HG03103 (cell line): ENCODE data around the gene HEXB.
"Not testable (repeated sequence)": the region's sequence is repeated elsewhere in the genome, so short reads cannot be mapped to it uniquely, and the experiment has no call there.

Experiments used
- ATAC-seq: cut with Tn5 transposase; IDR thresholded peaks from one replicate; pipeline ENCODE4 v1.9.1; 2021; ENCODE audit warnings: low read depth; ENCODE audit not compliant: unreplicated experiment

The HEXB gene

DNA sequence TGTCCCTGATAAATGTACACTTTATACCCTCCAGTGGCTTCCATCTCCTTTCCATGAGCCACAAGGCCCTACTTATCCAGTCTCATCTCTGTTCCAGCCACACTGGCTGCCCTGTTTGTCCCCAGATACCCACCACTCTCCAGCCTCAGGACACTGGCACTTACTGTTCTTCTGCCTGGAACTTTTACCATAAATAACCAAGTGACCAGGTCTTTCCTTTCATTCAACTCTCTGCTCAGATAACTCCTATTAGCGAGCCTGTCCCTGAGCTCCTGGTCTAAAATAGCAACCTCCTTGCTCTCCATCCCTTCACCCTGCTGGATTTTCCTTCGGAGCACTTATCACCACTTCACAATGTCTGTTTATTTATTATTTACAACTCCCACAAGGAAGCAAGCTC lies 27.9 kb upstream of the HEXB start:
- ATAC-seq = no peak

DNA sequence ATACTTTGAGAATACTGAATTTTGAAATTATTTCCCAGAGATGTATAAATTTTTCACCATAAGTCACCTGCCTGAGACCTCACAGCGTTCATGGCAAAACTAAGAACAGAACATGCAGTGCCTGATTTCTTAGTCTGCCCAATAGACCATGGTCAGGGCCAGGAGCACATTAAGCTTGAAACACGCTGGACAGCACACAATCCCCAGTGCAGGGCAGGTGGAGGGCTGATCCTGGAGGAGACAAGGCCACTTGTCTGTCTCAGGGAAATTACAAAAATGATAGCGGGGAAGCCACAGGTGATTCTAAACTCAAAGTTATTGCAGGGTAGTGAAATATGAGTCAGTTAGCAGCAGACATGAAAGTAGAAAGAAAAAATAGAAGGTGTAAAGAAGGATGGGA lies 25.9 kb upstream of the HEXB start:
- no peak for ATAC-seq

DNA sequence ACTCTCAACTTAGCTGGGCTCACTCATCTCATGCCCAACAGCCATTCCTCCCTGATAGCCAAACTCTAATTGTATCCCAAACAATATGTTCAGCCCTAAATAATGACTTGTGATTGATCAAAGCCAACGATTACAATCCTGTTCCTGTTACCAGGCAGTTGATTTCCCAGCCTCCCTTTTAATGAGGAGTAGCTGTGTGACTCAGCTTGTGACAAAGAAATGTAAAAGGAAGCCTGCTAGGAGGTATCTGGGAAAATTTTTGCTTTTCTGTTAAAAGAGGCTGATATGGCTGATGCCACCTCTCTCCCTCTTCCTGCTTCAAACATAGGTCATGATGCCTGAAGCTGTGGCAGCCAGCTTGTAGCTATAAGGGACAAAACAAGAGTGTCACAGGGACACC lies 24.9 kb upstream of the HEXB start:
- no peak for ATAC-seq

DNA sequence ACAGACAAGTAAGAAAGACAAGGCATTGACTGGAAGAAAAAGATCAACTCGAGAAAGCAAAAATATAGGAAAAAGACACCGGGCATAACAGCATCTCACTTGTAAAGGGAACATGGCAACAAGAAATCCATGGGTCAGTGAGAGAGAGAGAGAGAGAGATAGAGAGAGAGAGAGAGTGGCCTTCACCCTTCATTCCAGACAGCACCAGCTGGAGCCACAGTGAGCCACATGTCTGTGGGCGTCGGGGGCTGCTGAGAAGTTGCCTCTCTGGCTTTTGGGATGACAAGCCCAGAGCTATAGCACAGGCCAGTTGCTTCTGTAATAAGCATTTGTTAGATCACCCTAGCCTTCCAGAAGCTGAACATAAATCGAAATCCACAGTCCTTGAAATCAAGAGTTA lies 24.2 kb upstream of the HEXB start:
- no peak for ATAC-seq

DNA sequence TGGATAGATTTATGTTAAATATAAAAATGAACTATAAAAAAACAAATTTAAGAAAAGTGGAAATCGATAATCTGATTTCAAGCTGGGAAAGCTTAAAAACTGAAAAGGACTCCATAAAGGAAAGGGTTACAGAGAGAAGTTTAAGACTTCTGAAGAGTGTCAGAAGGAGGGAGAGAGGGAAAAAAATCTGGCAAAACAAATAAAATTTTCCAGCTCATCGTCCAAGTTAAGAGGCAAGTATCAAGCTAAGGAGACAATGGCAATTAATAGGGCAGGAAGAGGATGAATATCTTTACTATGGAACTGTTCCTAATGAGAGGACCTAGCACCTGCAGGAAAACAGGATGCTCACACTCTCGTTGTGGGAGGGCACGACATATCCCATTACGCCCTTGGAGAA lies 20.5 kb upstream of the HEXB start:
- no peak for ATAC-seq

DNA sequence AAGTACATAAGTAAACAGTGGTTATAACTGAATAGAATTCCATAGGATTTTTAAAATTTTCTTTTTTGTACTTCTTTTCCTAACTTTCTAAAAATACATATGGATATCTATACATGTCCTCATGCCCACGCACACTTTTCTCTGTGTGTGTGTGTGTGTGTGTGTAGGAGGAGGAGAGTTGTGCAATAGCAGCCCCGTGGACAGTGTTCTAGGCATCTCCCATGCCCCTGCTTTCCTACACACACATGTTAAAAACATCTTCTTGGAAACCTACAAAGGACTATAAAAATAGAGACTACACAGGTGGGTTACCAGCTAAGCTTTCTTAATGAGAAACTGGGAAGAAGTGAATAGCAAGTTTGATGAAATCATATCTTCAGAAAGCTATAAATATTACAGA lies 19.8 kb upstream of the HEXB start:
- ATAC-seq = no peak

DNA sequence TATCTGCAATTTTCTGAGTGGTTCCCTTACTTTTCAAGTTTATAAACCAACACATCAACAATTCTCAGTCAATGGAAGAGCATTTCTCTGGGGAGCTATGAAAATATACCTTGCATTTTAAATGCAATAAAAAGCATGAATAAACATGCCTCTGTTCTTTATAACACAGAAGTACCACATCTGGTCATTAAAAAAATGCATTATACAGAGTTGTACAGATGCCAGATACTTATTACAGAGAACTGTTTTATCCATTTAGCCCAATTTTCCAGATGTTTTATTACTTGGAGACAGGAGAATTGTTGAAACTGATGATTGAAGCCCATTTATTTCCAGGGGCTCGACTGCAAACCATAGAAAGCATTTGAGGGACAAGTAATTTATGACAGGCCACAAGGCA lies 19.2 kb upstream of the HEXB start:
- no peak for ATAC-seq

DNA sequence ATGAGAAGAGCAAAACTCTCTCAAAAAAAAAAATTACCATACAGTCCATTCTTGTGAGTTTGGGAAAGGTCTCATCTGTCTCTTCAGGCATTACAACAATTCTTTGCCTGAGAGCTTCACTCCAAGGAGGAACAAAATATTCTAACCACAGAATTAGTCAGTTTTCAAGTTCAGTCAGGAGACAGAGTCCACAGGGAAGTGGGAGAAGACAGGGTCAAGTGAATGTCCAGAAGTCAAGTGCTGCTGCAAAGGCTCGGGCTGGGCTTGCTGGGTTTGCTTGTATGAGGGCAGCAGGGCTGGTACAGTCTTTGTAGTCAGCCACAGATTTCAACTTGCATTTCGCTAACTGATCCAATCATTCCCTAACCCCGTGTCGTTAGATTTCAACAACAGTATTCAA lies 17.6 kb upstream of the HEXB start:
- no peak for ATAC-seq

DNA sequence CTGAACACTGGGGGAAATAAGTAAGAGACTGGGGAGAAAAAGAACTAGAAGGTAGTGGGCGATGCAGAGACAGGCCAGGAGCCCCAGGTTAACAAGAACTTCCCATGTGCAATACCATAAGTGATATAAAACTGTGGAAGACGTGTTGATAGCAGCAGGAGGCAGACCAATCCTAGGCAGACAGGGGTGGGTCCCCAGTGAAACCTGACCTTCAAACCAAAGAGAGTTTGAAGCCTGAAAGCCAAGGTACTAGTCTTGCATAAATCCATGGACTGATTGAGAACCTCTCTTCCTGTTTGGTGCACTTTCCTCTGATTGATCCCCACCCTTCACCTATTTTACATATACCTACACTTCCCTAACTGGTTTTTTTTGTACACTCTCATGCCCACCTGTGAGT lies 15.2 kb upstream of the HEXB start:
- ATAC-seq = no peak

DNA sequence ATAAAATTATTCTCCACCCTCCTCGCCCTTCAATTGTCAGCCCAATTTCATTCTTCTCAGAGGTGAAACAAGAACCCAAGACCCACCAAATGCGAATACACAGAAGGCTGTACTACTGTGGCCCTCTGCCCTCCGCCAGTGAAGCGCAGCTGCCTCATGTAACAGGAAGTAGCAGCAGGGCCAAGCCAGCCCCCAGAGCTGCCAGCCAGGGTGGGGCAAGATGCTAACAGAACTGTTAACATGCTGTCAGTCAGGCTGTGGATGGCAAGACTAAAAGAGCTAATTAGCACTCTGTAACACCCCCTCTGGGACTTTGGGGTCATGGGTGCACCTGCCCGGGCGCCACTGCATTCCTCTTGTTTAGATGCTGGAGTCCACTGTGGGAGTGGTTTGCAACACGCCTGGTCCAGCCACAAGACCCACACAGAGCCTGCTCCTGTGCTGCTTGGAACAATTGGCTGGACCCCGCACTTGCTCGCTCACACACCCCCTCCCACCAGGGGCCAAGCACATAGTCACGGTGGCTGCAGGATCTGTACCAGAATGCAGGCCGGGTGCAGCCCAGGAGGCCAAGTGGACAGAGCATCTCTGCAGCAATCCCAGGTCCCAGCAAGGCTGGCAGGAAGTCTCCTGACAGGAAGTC lies 14.5 kb upstream of the HEXB start:
- no peak for ATAC-seq

DNA sequence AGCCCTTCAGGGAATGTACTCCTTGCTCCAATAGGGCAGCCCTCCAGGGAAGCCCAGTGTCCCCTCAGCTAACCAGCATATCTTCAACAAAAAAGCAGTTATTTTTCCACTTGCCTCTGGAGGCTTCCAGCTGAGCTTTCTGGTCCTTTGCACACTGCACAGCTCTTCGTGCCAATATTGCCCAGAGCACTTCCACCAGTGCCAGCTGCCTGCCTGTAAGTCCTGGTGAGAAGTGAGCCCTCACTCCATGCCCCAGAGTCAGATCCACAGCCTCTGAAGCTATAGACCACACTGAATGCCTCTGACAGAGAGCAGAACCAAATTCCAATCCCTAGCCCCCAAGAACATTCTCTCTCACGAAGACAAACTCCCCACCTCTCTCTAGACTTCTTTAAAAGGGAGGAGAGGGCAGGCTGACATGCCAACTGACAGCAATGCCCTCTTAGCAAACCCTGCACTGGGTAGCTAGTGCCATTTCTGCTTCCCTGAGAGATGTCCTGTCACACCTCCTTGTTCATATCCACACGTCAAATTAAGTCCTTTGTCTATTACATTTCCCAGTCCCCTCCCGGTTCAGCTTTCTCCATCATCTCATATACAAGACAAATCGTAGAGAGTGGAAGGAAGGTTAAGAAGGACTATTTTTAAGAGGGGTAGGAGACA lies 12.7 kb upstream of the HEXB start:
- no peak for ATAC-seq

DNA sequence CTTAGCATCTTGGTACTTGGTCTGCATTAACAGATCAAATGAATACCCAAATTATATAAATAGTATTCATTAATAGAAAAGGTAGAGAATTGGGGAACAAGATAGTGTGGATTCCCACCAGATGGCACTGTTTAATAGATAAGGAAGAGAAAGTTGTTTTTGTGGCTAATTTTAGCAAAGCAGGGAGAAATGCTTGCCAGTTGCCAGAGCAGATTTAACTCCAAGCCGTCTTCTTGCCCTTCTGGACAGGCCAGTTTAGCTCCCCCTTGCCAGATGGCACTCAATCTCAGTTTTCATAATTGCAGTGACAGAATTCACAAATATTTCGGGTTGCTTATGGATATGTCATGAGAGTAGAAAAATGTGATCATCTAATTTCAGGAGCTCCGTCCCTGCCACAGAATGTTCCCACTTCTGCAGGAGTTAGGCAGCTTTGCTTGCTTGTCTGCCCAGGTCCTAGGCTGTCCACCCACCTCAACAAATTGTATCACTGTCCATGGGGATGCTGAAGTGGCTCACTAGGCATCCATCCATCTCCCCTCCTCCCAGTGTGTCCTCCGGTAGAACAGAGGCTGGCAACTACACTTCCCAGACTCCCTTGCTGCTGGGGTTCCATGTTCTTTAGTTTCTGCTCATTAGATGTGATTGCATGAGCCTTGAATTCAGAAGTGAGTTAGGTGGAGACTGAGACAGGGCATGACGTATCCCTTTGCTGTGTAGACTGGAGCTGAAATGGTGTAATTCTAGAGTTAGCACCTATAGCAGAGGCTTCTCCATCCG lies 11.8 kb upstream of the HEXB start:
- ATAC-seq = no peak

DNA sequence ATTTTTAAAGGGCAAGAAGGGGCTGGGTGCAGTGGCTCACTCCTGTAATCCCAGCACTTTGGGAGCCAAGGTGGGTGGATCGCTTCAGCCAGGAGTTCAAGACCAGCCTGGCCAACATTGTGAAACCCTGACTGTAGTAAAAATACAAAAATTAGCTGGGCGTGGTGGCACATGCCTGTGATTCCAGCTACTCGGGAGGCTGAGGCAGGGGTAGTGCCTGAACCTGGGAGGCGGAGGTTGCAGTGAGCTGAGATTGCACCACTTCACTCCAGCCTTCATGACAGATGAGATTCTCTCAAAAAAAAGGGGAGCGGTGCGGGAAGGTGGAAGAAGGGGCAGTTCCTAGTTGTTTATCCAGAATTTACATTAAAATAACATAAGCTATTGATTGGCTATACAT lies 8.6 kb upstream of the HEXB start:
- ATAC-seq = not testable (repeated sequence)

DNA sequence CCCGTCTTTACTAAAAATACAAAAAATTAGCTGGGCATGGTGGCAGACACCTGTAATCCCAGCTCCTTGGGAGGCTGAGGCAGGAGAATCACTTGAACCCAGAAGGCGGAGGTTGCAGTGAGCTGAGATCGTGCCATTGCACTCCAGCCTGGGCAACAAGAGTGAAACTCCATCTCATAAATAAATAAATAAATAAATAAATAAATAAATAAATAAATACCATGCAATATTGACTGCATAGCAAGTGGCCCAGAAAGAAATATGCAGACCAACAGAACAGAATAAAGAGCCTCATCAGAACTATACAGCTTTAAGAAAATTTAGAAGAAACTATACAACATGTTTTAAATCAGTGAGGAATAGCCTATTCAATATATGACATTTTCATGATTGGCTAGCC lies 6.9 kb upstream of the HEXB start:
- not testable (repeated sequence) for ATAC-seq

DNA sequence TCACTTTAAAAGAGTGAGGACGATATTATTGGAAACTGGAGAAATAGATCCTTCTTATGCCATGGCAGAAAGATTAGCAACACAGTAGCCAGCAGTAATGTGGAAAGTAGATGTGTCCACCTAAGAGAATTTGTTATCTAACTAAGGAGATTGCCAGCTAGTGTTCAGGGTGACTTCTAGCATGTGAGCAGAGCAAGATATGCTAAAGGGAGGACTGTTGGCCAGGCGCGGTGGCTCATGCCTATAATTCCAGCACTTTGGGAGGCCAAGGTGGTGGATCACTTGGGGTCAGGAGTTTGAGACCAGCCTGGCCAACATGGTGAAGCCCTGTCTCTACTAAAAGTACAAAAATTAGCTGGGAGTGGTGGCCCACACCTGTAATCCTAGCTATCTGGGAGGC lies 5.7 kb upstream of the HEXB start:
- not testable (repeated sequence) for ATAC-seq

DNA sequence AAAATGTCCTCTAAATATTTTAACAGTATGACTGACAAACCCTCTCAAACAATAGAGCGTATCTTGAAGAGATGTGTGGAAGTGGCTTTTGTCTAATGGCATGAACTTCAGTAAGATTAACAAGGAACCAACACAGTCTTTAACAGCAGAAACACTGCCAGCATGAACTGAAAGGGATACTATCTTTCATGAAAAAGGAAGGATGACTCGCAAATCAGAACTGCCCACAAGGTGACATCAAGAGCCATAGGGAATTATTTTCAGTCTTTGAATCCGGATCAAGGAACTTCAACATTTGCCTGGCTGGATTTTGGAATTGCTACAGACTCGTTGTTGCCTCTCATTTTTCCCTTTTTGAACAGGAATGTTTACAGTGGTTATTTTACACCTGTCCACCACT lies 5.1 kb upstream of the HEXB start:
- no peak for ATAC-seq

DNA sequence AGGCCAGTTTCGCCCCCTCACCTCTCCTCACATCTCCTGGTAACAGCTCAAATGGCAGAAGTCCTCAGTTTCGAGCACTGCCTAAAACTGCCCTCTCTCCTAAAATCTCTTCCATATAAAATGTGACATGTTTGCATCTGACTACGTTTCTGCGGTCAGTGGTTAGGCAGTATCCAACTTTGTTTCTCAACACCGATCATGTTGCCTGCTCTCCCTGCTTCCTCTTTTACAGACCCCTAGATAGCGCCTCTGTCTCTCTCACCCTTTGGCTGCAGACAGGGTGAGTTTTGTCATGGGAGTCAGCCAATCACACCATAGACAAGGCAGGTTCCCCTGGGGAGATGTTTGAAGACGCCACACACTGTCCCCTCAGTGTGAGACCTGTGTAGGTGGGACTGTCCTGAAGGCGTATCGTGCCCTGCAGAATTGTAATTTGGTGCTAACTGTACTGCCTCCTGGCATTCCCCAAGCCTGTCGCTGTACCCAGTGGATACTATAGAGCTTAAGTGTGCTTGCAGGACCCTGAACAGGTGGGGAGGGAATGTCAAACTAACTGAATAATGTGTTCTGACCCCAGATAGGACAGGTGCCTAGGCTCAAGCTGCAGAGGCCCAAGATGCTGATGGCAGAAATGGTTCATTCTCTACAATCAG lies 1.1 kb downstream of the HEXB start:
- peak; percentile 54 for ATAC-seq

DNA sequence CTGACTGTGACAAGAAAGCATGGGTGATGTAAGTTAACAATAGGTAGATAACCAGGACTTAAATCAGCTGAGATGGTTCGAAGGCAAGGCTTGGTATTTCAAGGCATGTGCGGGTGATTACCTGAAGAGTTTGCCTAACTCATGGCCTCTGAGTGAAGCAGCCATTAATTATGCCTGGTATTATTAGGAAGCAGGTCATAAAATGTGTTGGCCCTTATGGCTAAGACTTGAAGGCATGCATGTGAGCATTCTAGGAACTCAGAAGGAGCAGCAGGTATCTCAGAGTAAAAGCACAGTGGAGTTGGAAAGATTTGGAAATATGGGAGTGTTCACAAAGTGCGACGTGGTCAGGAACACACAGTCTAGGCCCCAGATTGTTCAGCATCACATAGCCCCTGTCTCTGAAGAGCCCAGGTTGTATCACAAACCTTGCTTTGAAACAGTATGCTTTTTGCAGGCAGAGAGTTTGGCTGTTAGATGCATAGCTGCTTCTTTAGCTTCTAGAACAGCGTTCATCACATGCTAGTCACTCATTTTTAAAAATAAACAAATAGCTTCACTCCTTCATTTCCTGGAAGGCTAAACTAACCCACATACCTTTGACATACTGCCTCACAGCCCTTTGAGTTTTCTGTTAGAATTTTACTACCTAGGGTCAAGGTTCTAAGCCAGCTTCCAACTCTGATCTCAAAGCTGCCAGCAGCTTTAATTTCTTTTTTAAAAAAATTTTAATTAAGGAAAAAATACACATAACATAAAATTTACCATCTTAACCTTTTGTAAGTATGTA lies 2.1 kb downstream of the HEXB start:
- no peak for ATAC-seq

DNA sequence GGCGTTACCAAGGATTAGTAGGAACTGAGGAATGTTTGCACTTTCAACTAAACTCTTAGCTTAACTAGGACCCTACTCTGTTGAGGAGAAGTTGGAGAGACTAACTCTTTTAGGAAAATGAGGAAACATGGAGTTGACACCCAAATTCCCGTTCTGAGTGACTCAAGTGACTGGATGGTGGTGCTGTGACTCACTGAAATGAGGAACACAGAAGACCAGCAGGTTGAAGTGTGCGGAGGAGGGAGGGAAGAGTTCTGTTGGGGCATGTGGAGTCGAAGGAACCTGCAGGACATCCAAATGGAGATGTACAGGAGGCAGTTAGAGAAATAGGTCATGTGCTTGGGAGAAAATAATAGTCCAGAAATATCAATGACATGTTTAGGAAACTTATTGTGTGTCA lies 8.2 kb downstream of the HEXB start:
- ATAC-seq = no peak

DNA sequence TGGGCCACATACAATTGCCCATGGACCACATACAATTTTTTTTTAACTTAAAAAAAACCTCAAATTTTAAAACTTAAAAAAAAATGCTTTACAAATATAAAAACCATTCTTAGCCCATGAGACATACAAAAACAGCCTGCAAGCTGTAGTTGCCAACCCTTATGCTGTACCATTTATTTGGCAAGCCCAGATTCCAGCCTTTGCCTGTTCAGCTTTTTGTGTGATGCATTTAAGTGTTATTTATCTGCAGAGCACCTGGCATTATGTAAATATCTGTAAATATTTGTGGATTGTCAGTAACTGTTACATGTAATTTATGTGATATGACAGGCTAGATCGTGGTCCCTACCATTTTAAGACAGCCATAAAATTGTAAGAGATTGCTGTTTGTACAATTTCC lies 32.6 kb downstream of the HEXB start:
- ATAC-seq = no peak

DNA sequence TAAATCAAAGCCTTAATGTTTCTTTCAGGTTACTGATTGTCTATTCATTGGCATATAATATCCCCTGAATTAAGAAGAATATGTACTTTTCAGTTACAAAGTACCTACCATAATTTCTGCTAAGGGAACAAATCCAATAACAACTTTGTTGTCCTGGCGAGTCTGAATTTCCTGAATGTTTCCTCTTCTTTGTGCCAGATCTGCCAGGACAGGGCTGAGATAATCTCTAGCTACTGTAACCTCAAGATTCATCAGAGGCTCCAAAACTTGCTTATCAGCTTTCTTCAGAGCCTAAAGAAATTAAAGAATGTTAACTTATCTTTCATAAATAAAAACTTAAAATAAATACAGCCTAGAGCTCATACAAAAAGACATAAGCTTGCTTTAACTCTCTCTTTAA lies 37.2 kb downstream of the HEXB start:
- no peak for ATAC-seq
